SU-DHL-6 (cell line): Measurements from ENCODE around the gene PSEN2.

Source experiments
- EZH2phosphoT487 ChIP-seq: fragments of 200-600 bp; sonication (generic), shearing (Covaris generic); conservative IDR thresholded peaks from 2 replicates; pipeline ENCODE4 v1.6.1; 2018; ENCODE audit warnings: mild to moderate bottlenecking, antibody characterized with exemption, low read length, moderate library complexity, mixed read lengths
- TF ChIP-seq, protein P1 (sequence below): fragments of 200-600 bp; sonication (generic); IDR thresholded peaks from one replicate; pipeline ENCODE4 v1.5.1; 2017; ENCODE audit warnings: antibody characterized with exemption, mild to moderate bottlenecking, low read length, moderate library complexity; ENCODE audit not compliant: insufficient read depth, poor library complexity, severe bottlenecking

- TF ChIP-seq EZH2phosphoT487, result no peak
- TF ChIP-seq, protein P1, sequence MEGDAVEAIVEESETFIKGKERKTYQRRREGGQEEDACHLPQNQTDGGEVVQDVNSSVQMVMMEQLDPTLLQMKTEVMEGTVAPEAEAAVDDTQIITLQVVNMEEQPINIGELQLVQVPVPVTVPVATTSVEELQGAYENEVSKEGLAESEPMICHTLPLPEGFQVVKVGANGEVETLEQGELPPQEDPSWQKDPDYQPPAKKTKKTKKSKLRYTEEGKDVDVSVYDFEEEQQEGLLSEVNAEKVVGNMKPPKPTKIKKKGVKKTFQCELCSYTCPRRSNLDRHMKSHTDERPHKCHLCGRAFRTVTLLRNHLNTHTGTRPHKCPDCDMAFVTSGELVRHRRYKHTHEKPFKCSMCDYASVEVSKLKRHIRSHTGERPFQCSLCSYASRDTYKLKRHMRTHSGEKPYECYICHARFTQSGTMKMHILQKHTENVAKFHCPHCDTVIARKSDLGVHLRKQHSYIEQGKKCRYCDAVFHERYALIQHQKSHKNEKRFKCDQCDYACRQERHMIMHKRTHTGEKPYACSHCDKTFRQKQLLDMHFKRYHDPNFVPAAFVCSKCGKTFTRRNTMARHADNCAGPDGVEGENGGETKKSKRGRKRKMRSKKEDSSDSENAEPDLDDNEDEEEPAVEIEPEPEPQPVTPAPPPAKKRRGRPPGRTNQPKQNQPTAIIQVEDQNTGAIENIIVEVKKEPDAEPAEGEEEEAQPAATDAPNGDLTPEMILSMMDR, result no peak
These were observed 69.8 kb downstream of the PSEN2 start, which contains the start of gene COQ8A for GRCh38 chr1:226940029-226940805.
